ENCODE results near the gene GPR62. TPM values are rescaled to one million over a fixed set of nuclear protein-coding genes. Genes with fewer than 3 reads are reported as not detected.
"Not testable (repeated sequence)": the region's sequence is repeated elsewhere in the genome, so short reads cannot be mapped to it uniquely, and the experiment has no call there.

GPR62 gene
- total RNA-seq = not detected

GRCh38 chr3:51955175-51955892, at the start of gene GPR62:
Gene GPR62, plus strand, starts transcription at chr3:51955381. Its CDS starts 272 bp downstream, at chr3:51955653.
- no peak within 1 kb of the TSS for H3K27ac Mint-ChIP-seq

GRCh38 chr3:51908026-51908425, 47.2 kb upstream of the GPR62 start:
- no peak overlapping the region for H3K4me3 Mint-ChIP-seq
- H3K27ac Mint-ChIP-seq = no peak overlapping the region
- ATAC-seq = no peak
- no peak for DNase-seq (ENCODE audit: low spot score)
- H3K9me3 Mint-ChIP-seq = no peaks in the 10 kb centered on the region
- peaks cover 13% of the 10 kb centered on the region for H3K36me3 Mint-ChIP-seq
- H3K27me3 Mint-ChIP-seq = peaks cover 19 to 29% of the 10 kb centered on the region in 2 donors
- H3K4me1 Mint-ChIP-seq (ENCODE audit: low read depth in 2 of 2) = no peaks in the 10 kb centered on the region

More at GRCh38 chr3:51955175-51955892, at the start of gene GPR62:
- Mint-ChIP-seq H3K4me3 (no peak within 1 kb of the TSS), H3K36me3 (no peaks in the 10 kb centered on the region), H3K9me3 (no peaks in the 10 kb centered on the region), H3K4me1 (ENCODE audit: low read depth in 2 of 2) (peaks cover 0 to 4% of the 10 kb centered on the region in 2 donors), H3K27me3 (peaks cover 22 to 26% of the 10 kb centered on the region in 2 donors)
- DNase-seq (ENCODE audit: low spot score) (no peak), ATAC-seq (no peak)

GRCh38 chr3:51916418-51916817, 38.8 kb upstream of the GPR62 start:
- ATAC-seq (no peak), DNase-seq (ENCODE audit: low spot score) (no peak)
- Mint-ChIP-seq H3K36me3 (no peaks in the 10 kb centered on the region), H3K27me3 (peaks cover 17 to 19% of the 10 kb centered on the region in 2 donors), H3K4me3 (no peak overlapping the region), H3K9me3 (no peaks in the 10 kb centered on the region), H3K27ac (no peak overlapping the region), H3K4me1 (ENCODE audit: low read depth in 2 of 2) (no peaks in the 10 kb centered on the region)

- H3K36me3 Mint-ChIP-seq = no peaks in the 10 kb centered on the region
- DNase-seq (ENCODE audit: low spot score) (no peak), ATAC-seq (no peak)
- no peak overlapping the region for H3K27ac Mint-ChIP-seq
- no peaks in the 10 kb centered on the region for H3K9me3 Mint-ChIP-seq
- no peak overlapping the region for H3K4me3 Mint-ChIP-seq
- H3K4me1 Mint-ChIP-seq (ENCODE audit: low read depth in 2 of 2) = no peaks in the 10 kb centered on the region
- H3K27me3 Mint-ChIP-seq = peaks cover 25 to 29% of the 10 kb centered on the region in 2 donors
Observed at GRCh38 chr3:51921081-51921578, 34.1 kb upstream of the GPR62 start.

- H3K9me3 Mint-ChIP-seq = no peaks in the 10 kb centered on the region
Observed at GRCh38 chr3:51927061-51927977, 27.9 kb upstream of the GPR62 start.

GRCh38 chr3:51928438-51928837, 26.7 kb upstream of the GPR62 start:
- Mint-ChIP-seq H3K36me3 (no peaks in the 10 kb centered on the region), H3K27ac (no peak overlapping the region), H3K4me1 (ENCODE audit: low read depth in 2 of 2) (no peaks in the 10 kb centered on the region), H3K4me3 (no peak overlapping the region), H3K27me3 (no peaks in the 10 kb centered on the region), H3K9me3 (no peaks in the 10 kb centered on the region)
- ATAC-seq (no peak), DNase-seq (ENCODE audit: low spot score) (no peak)

More at GRCh38 chr3:51927061-51927977, 27.9 kb upstream of the GPR62 start:
- no peaks in the 10 kb centered on the region for H3K4me1 Mint-ChIP-seq (ENCODE audit: low read depth in 2 of 2)
- H3K27ac Mint-ChIP-seq = no peak overlapping the region
- no peak overlapping the region for H3K4me3 Mint-ChIP-seq
- H3K36me3 Mint-ChIP-seq = no peaks in the 10 kb centered on the region
- DNase-seq (ENCODE audit: low spot score) = no peak
- peaks cover 1 to 2% of the 10 kb centered on the region in 2 donors for H3K27me3 Mint-ChIP-seq
- ATAC-seq = no peak

- ATAC-seq; H3K4me1 Mint-ChIP-seq (ENCODE audit: low read depth in 2 of 2); DNase-seq (ENCODE audit: low spot score); H3K27ac Mint-ChIP-seq; H3K27me3 Mint-ChIP-seq; H3K9me3 Mint-ChIP-seq; H3K4me3 Mint-ChIP-seq; H3K36me3 Mint-ChIP-seq: not testable (repeated sequence)
Observed at GRCh38 chr3:51928981-51929380, 26.2 kb upstream of the GPR62 start.

- no peak overlapping the region for H3K4me3 Mint-ChIP-seq
- DNase-seq (ENCODE audit: low spot score) (no peak), ATAC-seq (no peak)
- H3K4me1 Mint-ChIP-seq (ENCODE audit: low read depth in 2 of 2) = no peaks in the 10 kb centered on the region
- no peaks in the 10 kb centered on the region for H3K9me3 Mint-ChIP-seq
- H3K27ac Mint-ChIP-seq = no peak overlapping the region
- H3K36me3 Mint-ChIP-seq = no peaks in the 10 kb centered on the region
- no peaks in the 10 kb centered on the region for H3K27me3 Mint-ChIP-seq
Observed at GRCh38 chr3:51929420-51930003, 25.7 kb upstream of the GPR62 start.

GRCh38 chr3:51930439-51930838, 24.7 kb upstream of the GPR62 start:
- Mint-ChIP-seq H3K4me1 (ENCODE audit: low read depth in 2 of 2) (no peaks in the 10 kb centered on the region), H3K4me3 (no peak overlapping the region), H3K36me3 (no peaks in the 10 kb centered on the region), H3K27ac (no peak overlapping the region), H3K27me3 (no peaks in the 10 kb centered on the region), H3K9me3 (no peaks in the 10 kb centered on the region)
- DNase-seq (ENCODE audit: low spot score) (no peak), ATAC-seq (no peak)

GRCh38 chr3:51931756-51932155, 23.4 kb upstream of the GPR62 start:
- no peak for ATAC-seq
- Mint-ChIP-seq H3K4me3 (no peak overlapping the region), H3K27ac (no peak overlapping the region), H3K4me1 (ENCODE audit: low read depth in 2 of 2) (no peaks in the 10 kb centered on the region), H3K9me3 (no peaks in the 10 kb centered on the region), H3K36me3 (no peaks in the 10 kb centered on the region), H3K27me3 (no peaks in the 10 kb centered on the region)
- DNase-seq (ENCODE audit: low spot score) = no peak

GRCh38 chr3:51932471-51933370, 22.5 kb upstream of the GPR62 start:
- no peak overlapping the region for H3K27ac Mint-ChIP-seq
- DNase-seq (ENCODE audit: low spot score) (no peak), ATAC-seq (no peak)
- no peaks in the 10 kb centered on the region for H3K36me3 Mint-ChIP-seq
- peaks cover 0 to 5% of the 10 kb centered on the region in 2 donors for H3K4me1 Mint-ChIP-seq (ENCODE audit: low read depth in 2 of 2)
- no peak overlapping the region for H3K4me3 Mint-ChIP-seq
- H3K27me3 Mint-ChIP-seq = no peaks in the 10 kb centered on the region
- no peaks in the 10 kb centered on the region for H3K9me3 Mint-ChIP-seq

- no peak overlapping the region for H3K4me3 Mint-ChIP-seq
- H3K27ac Mint-ChIP-seq = no peak overlapping the region
- H3K36me3 Mint-ChIP-seq = no peaks in the 10 kb centered on the region
- DNase-seq (ENCODE audit: low spot score) = no peak
- H3K4me1 Mint-ChIP-seq (ENCODE audit: low read depth in 2 of 2) = peaks cover 0 to 11% of the 10 kb centered on the region in 2 donors
- H3K27me3 Mint-ChIP-seq = no peaks in the 10 kb centered on the region
- no peaks in the 10 kb centered on the region for H3K9me3 Mint-ChIP-seq
- no peak for ATAC-seq
Observed at GRCh38 chr3:51933471-51934138, 21.6 kb upstream of the GPR62 start.

Measured in natural killer cell treated with Interleukin-12 subunit alpha and Interleukin-12 subunit beta and Interleukin-15 and Interleukin-18, amount 100 ng/mL, for 72 hours (primary cell).